HepG2 (cell line): ENCODE measurements around the gene PARD3. TPM values are rescaled to one million over a fixed set of nuclear protein-coding genes. Genes with fewer than 3 reads are reported as not detected.

Experiments used
- ATAC-seq: fragments of 200-7000 bp; cut with Tn5 transposase; 3 replicates; pipeline ENCODE4 v1.9.1; 2020; ENCODE audit warnings: mild to moderate bottlenecking, moderate library complexity
- BruUV-seq: library from RNA; stranded (reverse); fragments of 400-500 nt; replicated peaks from 2 replicates; lab custom pipeline; 2021; lab: Mats Ljungman, UMichigan
- CTCF ChIA-PET: fragments of 300-600 bp; formaldehyde crosslinking; extraction: SDS; loops from one replicate; lab custom pipeline; 2021; ENCODE audit warnings: low total read pairs, inconsistent platforms, low intra/inter-chr PET ratio; lab: Yijun Ruan, JAX
- POLR2A ChIA-PET: fragments of 350-600 bp; sonication (Branson Sonifier 250); formaldehyde crosslinking; loops from one replicate; lab custom pipeline; 2020; ENCODE audit warnings: antibody characterized with exemption, inconsistent platforms; lab: Yijun Ruan, JAX
- DNase-seq: peaks from one replicate; pipeline ENCODE4 v3.0.0-alpha.2; 2015; ENCODE audit warnings: low spot score
- FAIRE-seq: peaks from 3 replicates; lab custom pipeline; 2011; peaks lifted over from hg19 to GRCh38; lab: Jason Lieb, UNC
- H2AFZ ChIP-seq: one replicate; pipeline ENCODE4 v1.6.1; 2011; ENCODE audit warnings: low read length, inconsistent platforms
- H3K27ac ChIP-seq: fragments of 300-600 bp; 3 replicates; pipeline ENCODE4 v1.8.0; 2011; ENCODE audit warnings: mixed run types, mild to moderate bottlenecking, mixed read lengths, low read length, inconsistent platforms; ENCODE audit not compliant: insufficient read depth; ENCODE audit errors: extremely low read length
- H3K27me3 ChIP-seq, 2 experiments: fragments of 200-600 bp in 1 of 2; 2 replicates in 1 of 2; 3 replicates in 1 of 2; pipeline versions ENCODE4 v1.6.0 to v1.8.0; 2011; ENCODE audit warnings: low read length in 2 of 2, mild to moderate bottlenecking in 2 of 2, moderate library complexity in 2 of 2, inconsistent platforms in 1 of 2; ENCODE audit not compliant: insufficient read depth in 2 of 2, control insufficient read depth in 1 of 2
- H3K36me3 ChIP-seq, 2 experiments: fragments of 200-600 bp in 1 of 2; replicated peaks in 1 of 2; 2 replicates in 1 of 2; 3 replicates in 1 of 2; pipeline versions ENCODE4 v1.5.1 to v1.8.0; 2011; ENCODE audit warnings: low read length in 2 of 2, inconsistent platforms in 1 of 2; ENCODE audit not compliant: insufficient read depth in 2 of 2, control insufficient read depth in 1 of 2
- H3K4me1 ChIP-seq: 2 replicates; pipeline ENCODE4 v1.5.1; 2012; ENCODE audit warnings: low read length, inconsistent platforms; ENCODE audit not compliant: insufficient read depth
- H3K4me2 ChIP-seq: 2 replicates; pipeline ENCODE4 v1.6.0; 2011; ENCODE audit warnings: low read depth, low read length, inconsistent platforms
- H3K4me3 ChIP-seq, 3 experiments: fragments of 200-600 bp in 1 of 3; sonication (generic), shearing (Covaris generic) in 1 of 3; replicated peaks in 1 of 3; 2 replicates each; pipeline ENCODE4 v1.5.1; 2011 to 2016; ENCODE audit warnings: low read length in 3 of 3, inconsistent platforms in 2 of 3, low read depth in 2 of 3, mild to moderate bottlenecking in 2 of 3, control low read depth in 1 of 3, mixed read lengths in 1 of 3; ENCODE audit not compliant: insufficient read depth in 1 of 3
- H3K79me2 ChIP-seq: one replicate; pipeline ENCODE4 v1.6.1; 2011; ENCODE audit warnings: low read length, inconsistent platforms; ENCODE audit not compliant: insufficient read depth
- H3K9ac ChIP-seq: 2 replicates; pipeline ENCODE4 v1.6.0; 2011; ENCODE audit warnings: mild to moderate bottlenecking, low read depth, low read length, inconsistent platforms; ENCODE audit not compliant: insufficient read depth
- H3K9me3 ChIP-seq: 2 replicates; pipeline ENCODE4 v1.5.1; 2012; ENCODE audit warnings: mild to moderate bottlenecking, low read length
- H4K20me1 ChIP-seq: 2 replicates; pipeline ENCODE4 v1.6.0; 2011; ENCODE audit warnings: inconsistent platforms, mild to moderate bottlenecking, low read length, moderate library complexity; ENCODE audit not compliant: insufficient read depth
- CENPT ChIP-seq: sonication (generic); formaldehyde crosslinking; IDR thresholded peaks from 2 replicates; pipeline ENCODE4 v1.8.0; 2022; ENCODE audit warnings: low read depth, mild to moderate bottlenecking, moderate library complexity, missing genetic modification reagents
- CENPX ChIP-seq: sonication (generic); formaldehyde crosslinking; IDR thresholded peaks from 2 replicates; pipeline ENCODE4 v1.9.0; 2021; ENCODE audit warnings: mild to moderate bottlenecking, missing genetic modification reagents, moderate library complexity
- CHCHD3 ChIP-seq: sonication (generic); formaldehyde crosslinking; IDR thresholded peaks from 2 replicates; pipeline ENCODE4 v1.8.0; 2022; ENCODE audit warnings: mild to moderate bottlenecking, missing genetic modification reagents, moderate library complexity
- FOXK1 ChIP-seq: sonication (generic); formaldehyde crosslinking; IDR thresholded peaks from 2 replicates; pipeline ENCODE4 v1.4.0; 2020; ENCODE audit warnings: low read depth, missing genetic modification reagents, borderline replicate concordance
- MTERF4 ChIP-seq: sonication (generic); formaldehyde crosslinking; IDR thresholded peaks from 2 replicates; pipeline ENCODE4 v1.8.0; 2023; ENCODE audit warnings: mild to moderate bottlenecking, missing genetic modification reagents
- MXD4 ChIP-seq: IDR thresholded peaks from 2 replicates; pipeline ENCODE4 v1.6.1; 2016; ENCODE audit warnings: mild to moderate bottlenecking, missing biosample characterization, missing genetic modification reagents
- NPAS2 ChIP-seq: sonication (generic); formaldehyde crosslinking; IDR thresholded peaks from 2 replicates; pipeline ENCODE4 v1.8.0; 2022; ENCODE audit warnings: mild to moderate bottlenecking, missing genetic modification reagents, borderline replicate concordance
- PCBP1 ChIP-seq: fragments of 200-400 bp; formaldehyde crosslinking; IDR thresholded peaks from 2 replicates; pipeline ENCODE4 v1.6.1; 2017; ENCODE audit warnings: mild to moderate bottlenecking, low read depth, low read length, borderline replicate concordance
- PITX1 ChIP-seq: sonication (generic); formaldehyde crosslinking; IDR thresholded peaks from 2 replicates; pipeline ENCODE4 v1.5.1; 2020; ENCODE audit warnings: mild to moderate bottlenecking, missing genetic modification reagents
- YEATS4 ChIP-seq: sonication (generic); formaldehyde crosslinking; IDR thresholded peaks from 2 replicates; pipeline ENCODE4 v1.4.0; 2020; ENCODE audit warnings: missing genetic modification reagents, borderline replicate concordance
- ZBTB49 ChIP-seq: sonication (generic); formaldehyde crosslinking; IDR thresholded peaks from 2 replicates; pipeline ENCODE4 v1.4.0; 2020; ENCODE audit warnings: missing genetic modification reagents, borderline replicate concordance
- ZNF263 ChIP-seq: sonication (generic); formaldehyde crosslinking; IDR thresholded peaks from 2 replicates; pipeline ENCODE4 v1.4.0; 2020; ENCODE audit warnings: missing genetic modification reagents
- ZNF282 ChIP-seq: fragments of 450-650 bp; IDR thresholded peaks from 2 replicates; pipeline ENCODE4 v1.6.1; 2018; ENCODE audit not compliant: partially characterized antibody
- ZNF501 ChIP-seq: sonication (generic); formaldehyde crosslinking; IDR thresholded peaks from 2 replicates; pipeline ENCODE4 v1.5.1; 2020; ENCODE audit warnings: mild to moderate bottlenecking, moderate library complexity, missing genetic modification reagents
- ZNF879 ChIP-seq: sonication (generic); formaldehyde crosslinking; IDR thresholded peaks from 2 replicates; pipeline ENCODE4 v1.8.1; 2023; ENCODE audit warnings: missing genetic modification reagents
- WGBS: methylation state at CpG from one replicate; pipeline ENCODE4 v1.1.6; 2017; ENCODE audit warnings: low lambda C conversion rate; 5-methylcytosine and 5-hydroxymethylcytosine counted together
- in situ Hi-C: cut with HindIII; loops from 2 replicates; pipeline ENCODE4 v1.10.0; 2017; ENCODE audit warnings: low pct_unique_long_range_greater_than_20kb; ENCODE audit not compliant: extremely low pct_ligation_motif_present
- intact Hi-C: fragments of 100-400 bp; cut with micrococcal nuclease; formaldehyde crosslinking; loops from one replicate; pipeline ENCODE4 v1.10.0; 2022; ENCODE audit not compliant: unreplicated experiment
- polyA plus RNA-seq, 8 experiments: library from polyadenylated mRNA; depleted of rRNA in 3 of 8; stranded (reverse) in 7 of 8; unstranded in 1 of 8; fragments of >200 nt; fragmentation: Illumina TruSeq in 4 of 8; extraction: Trizol in 4 of 8; gene quantifications; 2 replicates each; pipeline versions ENCODE4 v1.2.1 to v1.2.3, GENCODE V29; 2011 to 2016; ENCODE audit warnings: low read depth in 4 of 8, missing spikeins in 1 of 8, mixed read lengths in 1 of 8; ENCODE audit not compliant: insufficient read depth in 1 of 8
- total RNA-seq, 5 experiments: library from RNA; depleted of rRNA; stranded (reverse); fragments of >200 nt; fragmentation: Illumina TruSeq; extraction: Trizol; gene quantifications; 2 replicates each; pipeline ENCODE4 v1.2.3, GENCODE V29; 2016; ENCODE audit warnings: low read depth in 1 of 5
- TF ChIP-seq, protein P1 (sequence below): sonication (generic); formaldehyde crosslinking; IDR thresholded peaks from 2 replicates; pipeline ENCODE4 v1.4.0; 2020; ENCODE audit warnings: missing genetic modification reagents

The PARD3 gene
- total and polyA plus RNA-seq, 2 of the 13 experiments (the other 11 are each of a cell fraction or from before 2014, with no cell fraction given) = 40.9 to 60.0 TPM

DNA sequence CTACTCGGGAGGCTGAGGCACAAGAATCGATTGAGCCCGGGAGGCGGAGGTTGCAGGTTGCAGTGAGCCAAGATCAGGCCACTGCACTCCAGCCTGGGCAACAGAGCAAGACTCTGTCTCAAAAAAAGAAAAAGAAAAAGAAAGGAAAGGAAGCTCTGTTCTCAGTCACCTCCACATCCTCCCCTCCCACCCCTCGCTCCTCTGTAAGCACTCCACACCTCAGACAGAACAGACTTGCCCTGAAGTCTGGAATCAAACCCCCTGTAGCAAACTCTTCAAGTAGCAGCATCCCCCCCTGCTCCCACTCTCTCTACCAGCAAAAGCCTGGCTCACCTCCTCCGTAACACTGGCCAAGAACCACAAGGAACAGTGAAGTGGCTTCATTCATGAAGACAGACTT is 66.7 kb downstream of the PARD3 start:
- peaks cover 51% of the 10 kb centered on the region for H3K4me1 ChIP-seq
- H2AFZ ChIP-seq = no peak overlapping the region
- no peak overlapping the region for H3K4me2 ChIP-seq
- WGBS = 97% methylated on average over 6 of the region's 6 CpGs
- DNase-seq (no peak), FAIRE-seq (no peak), ATAC-seq (no peak)
- ChIA-PET POLR2A (no interaction called here), CTCF (no interaction called here)
- H3K36me3 ChIP-seq = no peaks in the 10 kb centered on the region
- no peak overlapping the region for H3K4me3 ChIP-seq
- no peaks in the 10 kb centered on the region for H3K9me3 ChIP-seq
- intact Hi-C loops (no loop called here), in situ Hi-C loops (no loop called here)
- BruUV-seq = no TSS peak
- no peak overlapping the region for H3K9ac ChIP-seq
- peaks cover 18% of the 10 kb centered on the region for H4K20me1 ChIP-seq
- H3K79me2 ChIP-seq = peaks cover 81% of the 10 kb centered on the region
- TF ChIP-seq ZNF263 (CRISPR knock-in tag) = no peak
- TF ChIP-seq YEATS4 = no peak
- no peak for TF ChIP-seq CENPX
- no peak for TF ChIP-seq ZNF282
- TF ChIP-seq CENPT (CRISPR knock-in tag) = no peak
- TF ChIP-seq PCBP1 = no peak
- no peak for TF ChIP-seq MXD4 (CRISPR knock-in tag)
- TF ChIP-seq ZBTB49 = no peak
- TF ChIP-seq CHCHD3 (CRISPR knock-in tag) = no peak
- TF ChIP-seq ZNF879 (CRISPR knock-in tag) = no peak
- no peak for TF ChIP-seq FOXK1 (CRISPR knock-in tag)
- no peak for TF ChIP-seq PITX1 (CRISPR knock-in tag)
- TF ChIP-seq, protein P1, sequence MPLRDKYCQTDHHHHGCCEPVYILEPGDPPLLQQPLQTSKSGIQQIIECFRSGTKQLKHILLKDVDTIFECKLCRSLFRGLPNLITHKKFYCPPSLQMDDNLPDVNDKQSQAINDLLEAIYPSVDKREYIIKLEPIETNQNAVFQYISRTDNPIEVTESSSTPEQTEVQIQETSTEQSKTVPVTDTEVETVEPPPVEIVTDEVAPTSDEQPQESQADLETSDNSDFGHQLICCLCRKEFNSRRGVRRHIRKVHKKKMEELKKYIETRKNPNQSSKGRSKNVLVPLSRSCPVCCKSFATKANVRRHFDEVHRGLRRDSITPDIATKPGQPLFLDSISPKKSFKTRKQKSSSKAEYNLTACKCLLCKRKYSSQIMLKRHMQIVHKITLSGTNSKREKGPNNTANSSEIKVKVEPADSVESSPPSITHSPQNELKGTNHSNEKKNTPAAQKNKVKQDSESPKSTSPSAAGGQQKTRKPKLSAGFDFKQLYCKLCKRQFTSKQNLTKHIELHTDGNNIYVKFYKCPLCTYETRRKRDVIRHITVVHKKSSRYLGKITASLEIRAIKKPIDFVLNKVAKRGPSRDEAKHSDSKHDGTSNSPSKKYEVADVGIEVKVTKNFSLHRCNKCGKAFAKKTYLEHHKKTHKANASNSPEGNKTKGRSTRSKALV = no peak
- no peak for TF ChIP-seq ZNF501 (CRISPR knock-in tag)
- TF ChIP-seq MTERF4 = no peak
- TF ChIP-seq NPAS2 (CRISPR knock-in tag) = no peak
- no peak overlapping the region for H3K27ac ChIP-seq
- no peaks in the 10 kb centered on the region for H3K27me3 ChIP-seq
